ENCODE data around the gene ELMOD3.
A peak's percentile ranks its signal among the peaks of the same experiment; 100 is the strongest.
"Not testable (repeated sequence)": the region's sequence is repeated elsewhere in the genome, so short reads cannot be mapped to it uniquely, and the experiment has no call there.

The ELMOD3 gene

GRCh38 chr2:85429213-85429923 lies 74.8 kb downstream of the ELMOD3 start:
- DNase-seq: no peak

- no peak for DNase-seq
Measured at GRCh38 chr2:85429924-85430289, 75.3 kb downstream of the ELMOD3 start.

- peak; percentile 72 for DNase-seq
Measured at GRCh38 chr2:85430752-85431569, 76.4 kb downstream of the ELMOD3 start.

GRCh38 chr2:85431570-85432205 lies 77.1 kb downstream of the ELMOD3 start:
- DNase-seq: no peak

- DNase-seq: peak; percentile 54
Measured at GRCh38 chr2:85433511-85434089, 79.0 kb downstream of the ELMOD3 start.

- no peak for DNase-seq
Measured at GRCh38 chr2:85434696-85435095, 80.1 kb downstream of the ELMOD3 start.

- DNase-seq: no peak
Measured at GRCh38 chr2:85435220-85435958, 80.8 kb downstream of the ELMOD3 start.

GRCh38 chr2:85435981-85436835 lies 81.6 kb downstream of the ELMOD3 start:
- DNase-seq: no peak

- no peak for DNase-seq
Measured at GRCh38 chr2:85436836-85437487, 82.4 kb downstream of the ELMOD3 start.

- DNase-seq: peak; percentile 74
Measured at GRCh38 chr2:85437488-85438200, 83.1 kb downstream of the ELMOD3 start.

GRCh38 chr2:85438201-85439024 lies 83.8 kb downstream of the ELMOD3 start:
- no peak for DNase-seq

- no peak for DNase-seq
Measured at GRCh38 chr2:85439025-85439472, 84.5 kb downstream of the ELMOD3 start.

- DNase-seq: not testable (repeated sequence)
Measured at GRCh38 chr2:85439569-85439968, 85.0 kb downstream of the ELMOD3 start.

GRCh38 chr2:85439986-85440385 lies 85.4 kb downstream of the ELMOD3 start:
- DNase-seq: no peak

- DNase-seq: no peak
Measured at GRCh38 chr2:85440729-85441128, 86.2 kb downstream of the ELMOD3 start.

Measured in NCI-H2171 (cell line).